HCT116 (cell line): ENCODE measurements around the gene ZNF208.

Experiments
- CTCF ChIP-seq, 3 experiments: fragments of 200-600 bp in 1 of 3; sonication (generic) in 1 of 3; IDR thresholded peaks in 2 of 3; conservative IDR thresholded peaks in 1 of 3; 2 replicates each; pipeline ENCODE4 v1.5.1; 2012 to 2017; ENCODE audit warnings: low read depth in 2 of 3, low read length in 2 of 3, antibody characterized with exemption in 1 of 3, borderline replicate concordance in 1 of 3, control low read depth in 1 of 3, mild to moderate bottlenecking in 1 of 3, mixed read lengths in 1 of 3, mixed run types in 1 of 3, moderate library complexity in 1 of 3; ENCODE audit not compliant: insufficient read depth in 1 of 3
- EGR1 ChIP-seq: IDR thresholded peaks from 2 replicates; pipeline ENCODE4 v1.6.1; 2012; ENCODE audit warnings: low read depth
- EZH2 ChIP-seq: fragments of 200-600 bp; sonication (generic); IDR thresholded peaks from 2 replicates; pipeline ENCODE4 v1.6.1; 2017; ENCODE audit warnings: antibody characterized with exemption, mixed run types
- EZH2phosphoT487 ChIP-seq: fragments of 200-600 bp; IDR thresholded peaks from 2 replicates; pipeline ENCODE4 v1.6.1; 2018; ENCODE audit warnings: antibody characterized with exemption, borderline replicate concordance
- FOSL1 ChIP-seq: IDR thresholded peaks from 2 replicates; pipeline ENCODE4 v1.6.1; 2012; ENCODE audit warnings: low read depth
- POLR2A ChIP-seq: IDR thresholded peaks from 2 replicates; pipeline ENCODE4 v1.7.0; 2011; ENCODE audit warnings: borderline replicate concordance; ENCODE audit not compliant: insufficient read depth, insufficient read length; ENCODE audit errors: extremely low read depth
- POLR2AphosphoS5 ChIP-seq: IDR thresholded peaks from 2 replicates; pipeline ENCODE4 v1.6.1; 2011; ENCODE audit warnings: mild to moderate bottlenecking, low read depth, low read length, moderate library complexity
- SRF ChIP-seq: IDR thresholded peaks from 2 replicates; pipeline ENCODE4 v1.6.1; 2012; ENCODE audit warnings: low read depth
- ZNF274 ChIP-seq: fragments of 200-500 bp; sonication (Bioruptor generic); IDR thresholded peaks from 2 replicates; pipeline ENCODE4 v1.6.1; 2014; ENCODE audit warnings: mild to moderate bottlenecking, low read depth, low read length, inconsistent platforms
- TF ChIP-seq, protein P1 (sequence below): IDR thresholded peaks from 2 replicates; pipeline ENCODE4 v1.6.1; 2012

DNA sequence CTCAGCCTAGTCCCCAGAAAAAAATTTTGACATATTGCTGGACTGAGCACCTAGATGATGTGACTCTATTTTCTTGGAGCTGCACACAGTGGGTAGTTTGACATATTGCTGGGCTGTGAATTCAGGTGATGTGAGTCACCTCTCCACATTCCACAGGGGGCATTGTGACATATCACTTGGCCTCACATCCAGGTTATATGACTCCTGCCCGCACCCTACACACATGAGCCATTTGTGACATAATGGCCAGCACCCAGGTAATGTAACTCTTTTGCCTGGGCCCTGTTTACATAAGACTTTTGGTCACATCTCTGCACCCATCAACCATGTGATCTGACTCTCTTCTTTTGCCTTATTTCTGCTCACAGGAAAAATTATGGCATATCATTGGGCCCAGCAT lies 119.7 kb downstream of the ZNF208 start:
- TF ChIP-seq EZH2phosphoT487 (no peak), CTCF (IDR thresholded peaks at IDR 0.05 in 2 of 3, conservative IDR thresholded peaks at IDR 0.05 in 1 of 3; ENCODE audit: borderline replicate concordance in 1 of 3, insufficient read depth in 1 of 3, low read depth in 2 of 3, low read length in 2 of 3) (no peak), EZH2 (no peak), POLR2A (no peak), SRF (no peak), POLR2AphosphoS5 (no peak), ZNF274 (no peak), FOSL1 (no peak), EGR1 (no peak)
- TF ChIP-seq, protein P1, sequence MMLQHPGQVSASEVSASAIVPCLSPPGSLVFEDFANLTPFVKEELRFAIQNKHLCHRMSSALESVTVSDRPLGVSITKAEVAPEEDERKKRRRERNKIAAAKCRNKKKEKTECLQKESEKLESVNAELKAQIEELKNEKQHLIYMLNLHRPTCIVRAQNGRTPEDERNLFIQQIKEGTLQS, result no peak
